Measurements from ENCODE around the gene UBE2G1.

DNA sequence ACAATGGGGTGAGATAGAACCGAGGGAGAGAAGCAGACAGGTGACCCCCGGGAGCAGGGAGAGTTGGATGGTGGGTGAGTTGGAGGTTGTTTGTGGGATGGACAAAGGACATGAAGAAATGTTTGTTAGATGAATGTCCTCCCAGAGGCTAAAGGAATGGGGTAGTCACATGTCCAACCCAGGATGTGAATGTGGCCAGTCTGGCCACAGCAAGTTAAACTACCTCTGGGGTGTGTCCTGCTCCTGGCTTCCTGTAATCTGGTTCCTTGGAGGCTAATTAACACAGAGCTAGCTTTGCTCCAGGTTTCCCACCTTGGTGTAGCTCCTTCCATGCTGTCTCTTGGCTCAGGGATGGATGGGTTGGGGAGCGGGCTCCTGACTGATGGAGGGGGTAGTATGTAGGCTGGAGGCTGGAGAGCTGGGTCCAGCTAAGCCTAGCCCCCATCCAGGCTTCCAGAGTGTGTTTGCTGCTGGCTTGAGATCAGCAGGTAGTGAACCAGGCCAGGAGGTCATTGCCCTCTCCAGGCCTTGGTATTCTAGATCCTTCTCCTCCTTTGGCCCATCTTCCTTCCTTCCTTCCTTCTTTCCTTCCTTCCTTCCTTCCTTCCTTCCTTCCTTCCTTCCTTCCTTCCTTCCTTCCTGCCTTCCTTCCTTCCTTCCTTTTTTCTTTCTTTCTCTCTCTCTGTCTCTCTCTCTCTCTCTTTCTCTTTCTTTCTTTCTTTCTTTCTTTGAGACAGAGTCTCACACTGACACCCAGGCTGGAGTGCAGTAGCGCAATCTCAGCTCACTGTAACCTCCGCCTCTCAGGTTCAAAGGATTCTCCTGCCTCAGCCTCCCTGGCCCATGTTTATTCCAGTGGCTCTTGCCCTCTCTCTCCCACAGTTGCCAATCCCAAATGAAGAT, 28.0 kb upstream of the UBE2G1 start:
- no peak for TF ChIP-seq EZH2 (optimal IDR thresholded peaks at IDR 0.05; ENCODE audit: low read depth, low read length)
- TF ChIP-seq, protein P1, sequence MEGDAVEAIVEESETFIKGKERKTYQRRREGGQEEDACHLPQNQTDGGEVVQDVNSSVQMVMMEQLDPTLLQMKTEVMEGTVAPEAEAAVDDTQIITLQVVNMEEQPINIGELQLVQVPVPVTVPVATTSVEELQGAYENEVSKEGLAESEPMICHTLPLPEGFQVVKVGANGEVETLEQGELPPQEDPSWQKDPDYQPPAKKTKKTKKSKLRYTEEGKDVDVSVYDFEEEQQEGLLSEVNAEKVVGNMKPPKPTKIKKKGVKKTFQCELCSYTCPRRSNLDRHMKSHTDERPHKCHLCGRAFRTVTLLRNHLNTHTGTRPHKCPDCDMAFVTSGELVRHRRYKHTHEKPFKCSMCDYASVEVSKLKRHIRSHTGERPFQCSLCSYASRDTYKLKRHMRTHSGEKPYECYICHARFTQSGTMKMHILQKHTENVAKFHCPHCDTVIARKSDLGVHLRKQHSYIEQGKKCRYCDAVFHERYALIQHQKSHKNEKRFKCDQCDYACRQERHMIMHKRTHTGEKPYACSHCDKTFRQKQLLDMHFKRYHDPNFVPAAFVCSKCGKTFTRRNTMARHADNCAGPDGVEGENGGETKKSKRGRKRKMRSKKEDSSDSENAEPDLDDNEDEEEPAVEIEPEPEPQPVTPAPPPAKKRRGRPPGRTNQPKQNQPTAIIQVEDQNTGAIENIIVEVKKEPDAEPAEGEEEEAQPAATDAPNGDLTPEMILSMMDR (IDR thresholded peaks at IDR 0.05; ENCODE audit: low read length), result no peak

All from MM.1S (cell line).